Measurements from ENCODE around the gene TEKT5. TPM values are rescaled to one million over a fixed set of nuclear protein-coding genes. Genes with fewer than 3 reads are reported as not detected.
"Not testable (repeated sequence)": the region's sequence is repeated elsewhere in the genome, so short reads cannot be mapped to it uniquely, and the experiment has no call there.

Gene TEKT5
- total and polyA plus RNA-seq, 2 donors: 0.24 to 0.71 TPM

- Histone ChIP-seq H3K4me1 (ENCODE audit: control insufficient read depth in 2 of 2, insufficient read depth in 2 of 2, low read length in 2 of 2) (no peaks in the 10 kb centered on the region), H3K36me3 (ENCODE audit: control insufficient read depth in 2 of 2, insufficient read depth in 2 of 2, low read length in 1 of 2) (no peaks in the 10 kb centered on the region), H3K27ac (ENCODE audit: low read depth in 1 of 2, low read length in 1 of 2) (no peak overlapping the region), H3K4me3 (ENCODE audit: low read length in 2 of 2) (no peak overlapping the region), H3K27me3 (ENCODE audit: control insufficient read depth in 2 of 2, insufficient read depth in 1 of 2, low read length in 1 of 2) (no peaks in the 10 kb centered on the region), H3K9me3 (ENCODE audit: control insufficient read depth in 2 of 2, insufficient read depth in 1 of 2, low read length in 1 of 2) (no peaks in the 10 kb centered on the region)
- WGBS: 95% methylated on average over 5 of the region's 5 CpGs
- no peak for DNase-seq (ENCODE audit: low read depth in 6 of 9, low spot score in 9 of 9)
Observed at GRCh38 chr16:10688726-10689125, 6.0 kb downstream of the TEKT5 start.

GRCh38 chr16:10688291-10688690, 6.4 kb downstream of the TEKT5 start:
- no peaks in the 10 kb centered on the region for H3K27me3 ChIP-seq (ENCODE audit: control insufficient read depth in 2 of 2, insufficient read depth in 1 of 2, low read length in 1 of 2)
- no peak overlapping the region for H3K27ac ChIP-seq (ENCODE audit: low read depth in 1 of 2, low read length in 1 of 2)
- no peaks in the 10 kb centered on the region for H3K4me1 ChIP-seq (ENCODE audit: control insufficient read depth in 2 of 2, insufficient read depth in 2 of 2, low read length in 2 of 2)
- no peak overlapping the region for H3K4me3 ChIP-seq (ENCODE audit: low read length in 2 of 2)
- H3K36me3 ChIP-seq (ENCODE audit: control insufficient read depth in 2 of 2, insufficient read depth in 2 of 2, low read length in 1 of 2): no peaks in the 10 kb centered on the region
- no peak for DNase-seq (ENCODE audit: low read depth in 6 of 9, low spot score in 9 of 9)
- no peaks in the 10 kb centered on the region for H3K9me3 ChIP-seq (ENCODE audit: control insufficient read depth in 2 of 2, insufficient read depth in 1 of 2, low read length in 1 of 2)
- 93% methylated on average over 10 of the region's 10 CpGs for WGBS

GRCh38 chr16:10685709-10686108, 9.0 kb downstream of the TEKT5 start:
- Histone ChIP-seq H3K4me3 (ENCODE audit: low read length in 2 of 2) (no peak overlapping the region), H3K36me3 (ENCODE audit: control insufficient read depth in 2 of 2, insufficient read depth in 2 of 2, low read length in 1 of 2) (no peaks in the 10 kb centered on the region), H3K4me1 (ENCODE audit: control insufficient read depth in 2 of 2, insufficient read depth in 2 of 2, low read length in 2 of 2) (no peaks in the 10 kb centered on the region), H3K27ac (ENCODE audit: low read depth in 1 of 2, low read length in 1 of 2) (no peak overlapping the region), H3K27me3 (ENCODE audit: control insufficient read depth in 2 of 2, insufficient read depth in 1 of 2, low read length in 1 of 2) (no peaks in the 10 kb centered on the region), H3K9me3 (ENCODE audit: control insufficient read depth in 2 of 2, insufficient read depth in 1 of 2, low read length in 1 of 2) (no peaks in the 10 kb centered on the region)
- DNase-seq (ENCODE audit: low read depth in 6 of 9, low spot score in 9 of 9): no peak
- WGBS: 93% methylated on average over 7 of the region's 7 CpGs

GRCh38 chr16:10684511-10685151, 10.1 kb downstream of the TEKT5 start:
- no peak overlapping the region for H3K4me3 ChIP-seq (ENCODE audit: low read length in 2 of 2)
- H3K27ac ChIP-seq (ENCODE audit: low read depth in 1 of 2, low read length in 1 of 2): no peak overlapping the region
- H3K27me3 ChIP-seq (ENCODE audit: control insufficient read depth in 2 of 2, insufficient read depth in 1 of 2, low read length in 1 of 2): no peaks in the 10 kb centered on the region
- H3K9me3 ChIP-seq (ENCODE audit: control insufficient read depth in 2 of 2, insufficient read depth in 1 of 2, low read length in 1 of 2): no peaks in the 10 kb centered on the region
- DNase-seq (ENCODE audit: low read depth in 6 of 9, low spot score in 9 of 9): no peak
- H3K36me3 ChIP-seq (ENCODE audit: control insufficient read depth in 2 of 2, insufficient read depth in 2 of 2, low read length in 1 of 2): no peaks in the 10 kb centered on the region
- H3K4me1 ChIP-seq (ENCODE audit: control insufficient read depth in 2 of 2, insufficient read depth in 2 of 2, low read length in 2 of 2): no peaks in the 10 kb centered on the region
- WGBS: 85% methylated on average over 14 of the region's 14 CpGs

- Histone ChIP-seq H3K27me3 (ENCODE audit: control insufficient read depth in 2 of 2, insufficient read depth in 1 of 2, low read length in 1 of 2) (no peaks in the 10 kb centered on the region), H3K36me3 (ENCODE audit: control insufficient read depth in 2 of 2, insufficient read depth in 2 of 2, low read length in 1 of 2) (no peaks in the 10 kb centered on the region), H3K4me3 (ENCODE audit: low read length in 2 of 2) (no peak overlapping the region), H3K9me3 (ENCODE audit: control insufficient read depth in 2 of 2, insufficient read depth in 1 of 2, low read length in 1 of 2) (no peaks in the 10 kb centered on the region), H3K27ac (ENCODE audit: low read depth in 1 of 2, low read length in 1 of 2) (no peak overlapping the region), H3K4me1 (ENCODE audit: control insufficient read depth in 2 of 2, insufficient read depth in 2 of 2, low read length in 2 of 2) (no peaks in the 10 kb centered on the region)
- DNase-seq (ENCODE audit: low read depth in 6 of 9, low spot score in 9 of 9): no peak
- 75% methylated on average over 8 of the region's 8 CpGs for WGBS
Observed at GRCh38 chr16:10683170-10683569, 11.6 kb downstream of the TEKT5 start.

- no peaks in the 10 kb centered on the region for H3K36me3 ChIP-seq (ENCODE audit: control insufficient read depth in 2 of 2, insufficient read depth in 2 of 2, low read length in 1 of 2)
- no peaks in the 10 kb centered on the region for H3K4me1 ChIP-seq (ENCODE audit: control insufficient read depth in 2 of 2, insufficient read depth in 2 of 2, low read length in 2 of 2)
- no peaks in the 10 kb centered on the region for H3K27me3 ChIP-seq (ENCODE audit: control insufficient read depth in 2 of 2, insufficient read depth in 1 of 2, low read length in 1 of 2)
- 98% methylated on average over 7 of the region's 7 CpGs for whole genome bisulfite sequencing
- DNase-seq (ENCODE audit: low read depth in 6 of 9, low spot score in 9 of 9): no peak
- H3K9me3 ChIP-seq (ENCODE audit: control insufficient read depth in 2 of 2, insufficient read depth in 1 of 2, low read length in 1 of 2): no peaks in the 10 kb centered on the region
- H3K4me3 ChIP-seq (ENCODE audit: low read length in 2 of 2): no peak overlapping the region
- no peak overlapping the region for H3K27ac ChIP-seq (ENCODE audit: low read depth in 1 of 2, low read length in 1 of 2)
Observed at GRCh38 chr16:10682604-10683003, 12.1 kb downstream of the TEKT5 start.

GRCh38 chr16:10681310-10682308, 13.1 kb downstream of the TEKT5 start:
- 88% methylated on average over 29 of the region's 29 CpGs for whole genome bisulfite sequencing
- DNase-seq (ENCODE audit: low read depth in 6 of 9, low spot score in 9 of 9): no peak
- Histone ChIP-seq H3K27me3 (ENCODE audit: control insufficient read depth in 2 of 2, insufficient read depth in 1 of 2, low read length in 1 of 2) (no peaks in the 10 kb centered on the region), H3K4me1 (ENCODE audit: control insufficient read depth in 2 of 2, insufficient read depth in 2 of 2, low read length in 2 of 2) (no peaks in the 10 kb centered on the region), H3K9me3 (ENCODE audit: control insufficient read depth in 2 of 2, insufficient read depth in 1 of 2, low read length in 1 of 2) (no peaks in the 10 kb centered on the region), H3K27ac (ENCODE audit: low read depth in 1 of 2, low read length in 1 of 2) (no peak overlapping the region), H3K36me3 (ENCODE audit: control insufficient read depth in 2 of 2, insufficient read depth in 2 of 2, low read length in 1 of 2) (no peaks in the 10 kb centered on the region), H3K4me3 (ENCODE audit: low read length in 2 of 2) (no peak overlapping the region)

GRCh38 chr16:10679921-10680320, 14.8 kb downstream of the TEKT5 start:
- Histone ChIP-seq H3K36me3 (ENCODE audit: control insufficient read depth in 2 of 2, insufficient read depth in 2 of 2, low read length in 1 of 2) (no peaks in the 10 kb centered on the region), H3K4me1 (ENCODE audit: control insufficient read depth in 2 of 2, insufficient read depth in 2 of 2, low read length in 2 of 2) (no peaks in the 10 kb centered on the region), H3K27me3 (ENCODE audit: control insufficient read depth in 2 of 2, insufficient read depth in 1 of 2, low read length in 1 of 2) (no peaks in the 10 kb centered on the region), H3K27ac (ENCODE audit: low read depth in 1 of 2, low read length in 1 of 2) (no peak overlapping the region), H3K9me3 (ENCODE audit: control insufficient read depth in 2 of 2, insufficient read depth in 1 of 2, low read length in 1 of 2) (no peaks in the 10 kb centered on the region), H3K4me3 (ENCODE audit: low read length in 2 of 2) (no peak overlapping the region)
- DNase-seq (ENCODE audit: low read depth in 6 of 9, low spot score in 9 of 9): no peak

- WGBS: 94% methylated on average over 7 of the region's 7 CpGs
- not testable (repeated sequence) for H3K36me3 ChIP-seq (ENCODE audit: control insufficient read depth in 2 of 2, insufficient read depth in 2 of 2, low read length in 1 of 2); H3K27me3 ChIP-seq (ENCODE audit: control insufficient read depth in 2 of 2, insufficient read depth in 1 of 2, low read length in 1 of 2); H3K4me1 ChIP-seq (ENCODE audit: control insufficient read depth in 2 of 2, insufficient read depth in 2 of 2, low read length in 2 of 2); H3K27ac ChIP-seq (ENCODE audit: low read depth in 1 of 2, low read length in 1 of 2); DNase-seq (ENCODE audit: low read depth in 6 of 9, low spot score in 9 of 9); H3K4me3 ChIP-seq (ENCODE audit: low read length in 2 of 2); H3K9me3 ChIP-seq (ENCODE audit: control insufficient read depth in 2 of 2, insufficient read depth in 1 of 2, low read length in 1 of 2)
Observed at GRCh38 chr16:10679441-10679840, 15.3 kb downstream of the TEKT5 start.
